Inflammatory macrophage treated with lipopolysaccharide for 4 hours (primary cell): ENCODE results near the gene ATP11A.

ENCODE experiments used
- DNase-seq: peaks from one replicate; pipeline ENCODE4 v3.0.0-alpha.2; 2020

Gene ATP11A

DNA sequence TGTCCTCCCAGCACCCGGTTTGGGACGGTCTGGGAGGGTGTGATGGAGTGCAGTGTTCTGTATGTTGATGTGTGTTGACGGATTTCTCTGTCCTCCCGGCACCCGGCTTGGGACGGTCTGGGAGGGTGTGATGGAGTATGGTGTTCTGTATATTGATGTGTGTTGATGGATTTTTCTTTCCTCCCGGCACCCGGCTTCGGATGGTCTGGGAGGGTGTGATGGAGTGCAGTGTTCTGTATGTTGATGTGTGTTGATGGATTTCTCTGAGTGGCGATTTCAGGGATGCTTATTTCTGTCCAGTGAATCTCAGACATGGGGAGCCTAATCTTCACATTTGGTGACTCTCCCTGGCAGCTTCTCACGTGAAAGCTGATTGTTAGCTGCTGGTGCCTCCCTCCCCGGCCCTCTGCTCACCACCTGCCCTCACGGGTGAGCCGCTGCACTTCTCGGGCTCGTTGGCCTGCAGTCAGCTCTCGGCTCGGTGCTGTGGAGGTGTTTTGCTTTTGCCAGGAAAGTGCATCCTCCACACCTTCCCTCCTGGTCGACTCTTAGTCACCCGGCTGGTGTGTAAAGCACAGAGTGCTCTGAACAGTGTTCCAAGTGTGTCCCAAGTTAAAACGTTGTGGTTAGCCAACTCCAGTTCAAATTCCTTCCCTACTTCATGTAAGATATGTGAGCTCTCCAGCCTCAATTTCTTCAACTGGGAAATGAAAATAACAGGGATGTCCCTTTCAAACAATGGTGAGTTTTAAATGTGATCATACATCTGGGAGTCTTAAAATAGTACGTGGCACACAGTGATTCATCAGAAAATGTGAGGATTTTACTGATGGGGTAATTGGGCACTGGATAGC is 54.6 kb downstream of the ATP11A start:
- DNase-seq: no peak

DNA sequence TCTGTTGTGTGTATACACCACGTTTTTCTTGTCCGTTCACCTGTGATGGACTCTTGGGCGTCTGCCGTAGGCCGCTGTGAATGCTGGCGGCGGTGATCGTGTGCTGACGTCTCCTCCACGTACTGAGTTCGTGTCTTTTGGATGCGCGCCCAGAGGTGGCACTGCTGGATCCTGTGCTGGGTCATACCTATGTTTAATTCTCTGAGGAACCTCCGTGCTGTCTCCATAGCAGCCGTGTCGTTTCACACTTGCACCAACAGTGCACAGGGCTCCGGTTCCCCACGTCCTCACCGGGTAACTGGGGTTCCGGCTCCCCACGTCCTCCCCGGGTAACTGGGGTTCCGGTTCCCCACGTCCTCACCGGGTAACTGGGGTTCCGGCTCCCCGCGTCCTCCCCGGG is 56.2 kb downstream of the ATP11A start:
- DNase-seq: no peak

- DNase-seq: no peak
Measured at GRCh38 chr13:112747256-112747655, 57.4 kb downstream of the ATP11A start.

- DNase-seq: no peak
Measured at GRCh38 chr13:112748947-112749735, 59.3 kb downstream of the ATP11A start.

GRCh38 chr13:112750570-112750969 is 60.7 kb downstream of the ATP11A start:
- no peak for DNase-seq

GRCh38 chr13:112751617-112752016 is 61.8 kb downstream of the ATP11A start:
- no peak for DNase-seq

DNA sequence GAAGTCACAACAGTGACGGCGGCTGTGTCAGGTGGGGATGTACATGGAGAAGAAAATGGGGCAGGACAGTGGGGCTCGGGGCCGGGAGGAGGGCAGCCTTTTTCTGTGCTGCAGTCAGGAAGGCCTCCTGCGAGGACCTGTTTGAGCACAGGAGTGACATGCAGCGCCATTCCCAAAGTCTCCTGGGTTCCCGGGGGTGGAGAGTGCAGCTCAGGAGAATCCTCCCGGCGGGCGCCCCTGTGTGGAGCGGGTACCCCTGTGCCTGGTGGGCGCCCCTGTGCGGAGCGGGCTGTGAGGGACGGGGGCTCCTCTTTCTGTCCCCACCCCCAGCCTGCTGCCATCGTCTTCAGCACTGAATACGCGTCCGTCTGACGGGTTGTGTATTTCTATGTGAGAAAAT is 62.4 kb downstream of the ATP11A start:
- DNase-seq: no peak

DNA sequence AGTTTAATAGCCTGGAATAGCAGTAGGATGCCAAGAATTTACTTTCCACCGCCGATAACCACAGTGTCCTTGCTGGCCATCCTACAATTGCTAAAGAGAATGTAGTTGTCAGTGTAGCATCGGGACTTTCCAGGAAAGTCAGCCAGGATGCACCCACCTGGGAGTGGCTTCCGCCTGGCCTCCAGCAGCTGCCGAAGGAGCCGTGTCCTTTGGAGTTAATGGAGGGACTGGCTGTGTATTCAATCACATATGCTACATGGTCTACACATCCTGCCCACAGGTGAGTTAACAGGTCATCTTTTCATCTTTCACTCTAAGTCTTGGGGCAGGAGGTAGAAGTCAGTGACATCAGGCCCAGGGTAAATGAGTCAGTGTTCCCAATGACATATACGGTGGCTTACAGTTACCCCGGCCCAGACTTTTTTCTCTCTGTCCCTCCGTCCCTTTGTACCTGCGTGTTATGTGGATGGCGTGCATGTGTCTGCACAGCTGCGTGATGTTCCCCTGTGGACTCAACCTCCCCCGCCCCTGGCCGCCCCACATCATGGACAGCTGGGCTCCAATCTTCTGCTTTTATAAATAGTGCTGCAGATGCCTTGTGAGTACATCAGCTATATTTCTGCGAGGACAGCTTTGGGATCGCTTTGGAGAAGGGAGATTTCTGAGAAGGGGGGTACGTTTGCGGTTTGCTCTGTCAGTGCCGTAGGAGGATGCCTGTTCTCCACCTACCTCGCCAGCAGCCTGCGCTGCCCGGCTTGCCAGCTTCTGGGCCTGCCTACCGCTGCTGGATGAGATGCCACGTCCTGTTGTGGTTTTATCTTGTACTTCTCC is 63.1 kb downstream of the ATP11A start:
- no peak for DNase-seq

GRCh38 chr13:112753833-112754232 is 64.0 kb downstream of the ATP11A start:
- DNase-seq: no peak

DNA sequence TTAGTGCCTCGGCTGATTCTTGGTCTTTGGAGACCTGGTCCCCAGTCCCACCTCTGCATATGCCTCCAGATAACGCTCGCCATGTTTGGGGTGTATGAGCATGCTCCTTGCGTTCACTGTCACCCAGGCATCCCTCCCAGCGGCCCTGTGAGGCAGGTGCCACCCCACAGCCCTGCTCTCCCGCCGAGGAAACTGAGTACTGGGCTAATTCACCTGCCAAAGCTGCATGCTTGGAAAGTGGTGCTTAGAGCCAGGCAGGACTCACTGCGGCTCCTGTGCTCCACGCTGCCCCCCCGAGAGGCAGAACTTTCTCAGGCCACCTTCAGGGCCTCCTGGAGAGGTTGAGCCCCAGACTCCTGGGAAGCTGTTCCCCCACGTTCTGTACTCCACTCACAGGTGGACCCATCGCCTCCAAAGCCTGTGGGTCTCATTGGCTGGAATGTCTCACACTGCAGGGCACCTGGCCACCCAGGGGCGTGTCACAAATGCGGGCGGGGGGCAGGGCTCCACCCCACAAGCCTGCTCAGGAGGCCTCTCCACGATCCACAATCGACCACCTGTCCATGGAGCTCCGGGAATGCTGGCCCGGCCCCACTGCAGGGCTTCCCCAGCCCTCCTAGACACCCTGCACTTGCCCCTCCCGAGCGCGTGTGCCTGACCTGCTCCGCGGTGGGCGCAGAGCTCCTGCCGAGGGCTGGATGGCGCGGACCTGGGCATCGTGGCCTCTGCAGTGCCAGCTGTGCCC is 64.6 kb downstream of the ATP11A start:
- no peak for DNase-seq

DNA sequence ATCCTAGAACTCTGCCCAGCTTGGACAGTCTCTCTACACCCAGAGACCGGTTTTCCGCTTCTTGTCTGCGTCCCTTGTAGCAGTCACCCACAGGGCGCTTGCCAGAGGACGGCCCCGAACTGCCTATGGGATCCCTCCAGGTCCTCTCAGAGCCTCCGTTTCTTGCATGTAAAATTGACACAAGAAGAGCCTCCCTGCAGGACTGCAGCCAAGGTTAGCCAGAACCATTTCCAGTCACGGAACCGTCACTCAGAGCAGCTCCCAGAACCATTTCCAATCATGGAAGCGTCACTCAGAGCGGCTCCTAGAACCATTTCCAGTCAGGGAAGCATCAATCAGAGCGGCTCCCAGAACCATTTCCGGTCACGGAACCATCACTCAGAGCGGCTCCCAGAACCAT is 65.5 kb downstream of the ATP11A start:
- DNase-seq: no peak

- DNase-seq: no peak
Measured at GRCh38 chr13:112756081-112756480, 66.2 kb downstream of the ATP11A start.

GRCh38 chr13:112756511-112756966 is 66.7 kb downstream of the ATP11A start:
- DNase-seq: no peak

DNA sequence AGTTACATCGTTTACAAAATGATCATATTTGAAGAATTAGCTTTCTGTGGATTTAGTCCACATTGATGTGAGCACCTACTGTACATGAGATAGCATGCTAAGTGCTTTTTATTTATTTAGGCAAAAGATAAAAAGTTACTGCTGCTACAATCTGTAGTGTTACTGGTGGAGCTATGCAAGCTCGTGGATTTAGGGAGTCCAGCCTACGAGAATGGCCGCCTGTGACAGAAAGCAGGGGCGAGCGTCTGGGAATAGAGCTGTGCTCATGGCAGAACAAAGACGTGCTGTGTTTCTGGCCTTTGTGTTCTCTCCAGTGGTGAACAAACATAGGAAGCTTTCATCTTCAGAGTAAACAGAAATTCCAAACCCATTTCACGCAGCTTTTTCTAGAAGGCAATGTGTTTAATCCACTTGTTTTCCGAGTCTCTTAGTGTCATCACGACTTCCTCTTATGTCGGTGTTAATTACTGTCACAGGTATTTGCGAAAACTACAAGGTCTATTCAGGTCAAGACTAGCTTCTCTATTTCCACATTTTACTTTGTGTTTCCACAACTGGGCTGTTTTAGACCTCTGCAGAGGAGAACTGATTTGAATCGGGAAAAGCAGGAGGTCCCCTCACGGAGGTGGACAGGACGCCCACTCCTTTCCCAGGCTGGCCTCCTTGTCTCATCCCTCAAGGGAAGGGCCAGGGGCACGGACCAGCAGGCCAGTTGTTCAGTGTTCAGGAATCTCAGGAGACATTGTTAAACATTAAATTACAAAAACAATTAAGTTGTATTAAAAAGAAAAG is 67.3 kb downstream of the ATP11A start:
- no peak for DNase-seq

DNA sequence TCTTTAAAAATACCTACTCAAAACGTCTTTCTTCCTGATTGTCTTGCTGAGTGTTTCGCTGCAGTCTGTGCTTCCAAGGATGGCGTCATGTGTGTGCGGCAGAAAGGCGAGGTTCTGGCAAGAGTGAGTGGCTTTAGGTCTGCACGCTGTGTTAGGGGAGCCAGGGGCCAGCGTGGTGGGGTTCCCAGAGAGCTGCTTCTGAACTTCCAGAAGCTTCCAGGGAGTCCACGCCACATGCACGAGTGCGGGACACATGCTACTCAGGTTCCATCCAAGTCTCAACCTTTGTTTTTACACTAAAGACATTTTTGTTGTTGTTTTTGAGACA is 67.9 kb downstream of the ATP11A start:
- no peak for DNase-seq

- no peak for DNase-seq
Measured at GRCh38 chr13:112759053-112759452, 69.2 kb downstream of the ATP11A start.

- no peak for DNase-seq
Measured at GRCh38 chr13:112759827-112760226, 70.0 kb downstream of the ATP11A start.

DNA sequence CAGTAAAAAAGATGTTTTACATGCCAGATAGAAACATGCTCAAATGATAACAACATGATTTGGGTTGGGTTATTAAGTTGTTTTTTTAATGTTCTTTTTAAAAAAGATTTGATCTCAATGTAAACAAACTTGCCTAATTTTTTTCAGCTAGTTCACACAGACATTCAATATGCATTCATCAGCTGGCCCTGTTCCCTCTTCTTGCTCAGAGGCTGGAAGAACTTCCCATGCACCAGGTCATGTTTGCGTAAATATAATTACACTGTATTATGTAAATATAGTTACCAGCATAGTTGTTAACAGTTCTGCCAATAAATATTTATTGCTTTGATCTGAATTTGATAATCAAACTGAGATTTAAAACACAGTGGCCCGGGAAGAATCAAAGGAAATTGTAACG is 70.6 kb downstream of the ATP11A start:
- no peak for DNase-seq

DNA sequence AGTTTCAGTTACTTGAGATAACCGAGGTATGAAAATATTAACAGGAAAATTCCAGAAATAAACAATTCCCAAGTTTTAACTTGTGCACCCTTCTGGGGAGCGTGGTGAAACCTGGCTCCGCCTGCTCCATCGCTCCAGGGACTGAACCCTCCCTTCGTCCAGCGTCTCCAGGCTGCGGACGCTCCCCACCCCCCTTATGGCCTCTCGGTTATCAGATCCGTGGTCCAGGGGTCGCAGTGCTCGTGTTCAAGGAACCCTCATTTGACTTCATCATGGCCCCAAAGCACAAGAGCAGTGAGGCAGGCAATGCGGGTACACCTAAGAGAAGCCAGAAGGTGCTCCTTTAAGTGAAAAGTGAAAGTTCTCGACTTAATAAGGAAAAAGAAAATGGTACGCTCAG is 71.1 kb downstream of the ATP11A start:
- no peak for DNase-seq

DNA sequence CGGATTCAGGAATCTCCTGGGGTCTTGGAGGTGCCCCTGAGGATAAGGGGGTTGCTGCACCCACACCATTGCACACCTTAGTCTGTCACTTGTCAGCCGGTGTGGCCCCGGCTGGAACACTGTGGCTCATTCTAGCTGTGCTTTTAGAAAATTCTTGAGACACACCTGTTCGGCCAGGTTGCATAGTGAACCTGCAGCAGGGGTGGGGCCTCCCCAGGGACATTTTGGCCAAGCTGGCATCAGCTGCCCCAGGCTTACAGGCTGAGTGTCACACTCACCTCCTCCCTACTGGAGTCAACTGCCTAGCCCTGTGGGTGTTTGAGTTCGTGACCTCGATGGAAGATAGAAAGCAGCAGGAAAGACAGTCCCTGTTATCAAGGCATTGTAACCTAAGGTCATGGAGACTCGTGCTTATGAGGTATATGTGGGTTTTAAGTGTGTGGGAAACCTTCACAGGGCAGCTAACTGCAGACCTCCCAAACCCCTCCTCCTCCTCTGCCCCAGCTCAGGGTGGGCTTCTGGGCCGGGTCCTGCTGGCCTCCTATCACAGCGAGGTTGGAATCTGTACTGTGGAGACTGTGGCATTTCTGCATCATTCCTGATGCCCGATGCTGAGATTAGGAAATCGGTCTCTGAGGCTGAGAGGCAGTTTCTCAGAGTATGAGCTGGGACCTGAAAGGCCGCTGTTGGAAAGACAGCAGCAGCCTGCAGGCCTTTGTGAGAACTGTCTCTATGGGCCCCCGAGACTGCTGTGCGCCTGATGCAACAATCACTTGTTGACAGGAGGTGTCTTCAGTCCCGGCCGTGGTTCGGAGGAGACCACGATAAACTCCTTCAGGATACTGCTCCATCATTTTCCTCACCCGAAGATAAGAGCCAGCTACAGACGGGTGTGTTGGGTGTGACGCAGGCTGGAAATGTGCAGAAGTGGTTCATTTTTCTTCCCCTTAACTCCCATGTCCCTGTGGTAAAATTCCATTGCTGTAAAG is 72.2 kb downstream of the ATP11A start:
- no peak for DNase-seq

- DNase-seq: no peak
Measured at GRCh38 chr13:112762690-112763080, 72.8 kb downstream of the ATP11A start.
